Measurements from ENCODE around the gene ZNF213.
A peak's percentile ranks its signal among the peaks of the same experiment; 100 is the strongest.
"Not testable (repeated sequence)": the region's sequence is repeated elsewhere in the genome, so short reads cannot be mapped to it uniquely, and the experiment has no call there.

Gene ZNF213

DNA sequence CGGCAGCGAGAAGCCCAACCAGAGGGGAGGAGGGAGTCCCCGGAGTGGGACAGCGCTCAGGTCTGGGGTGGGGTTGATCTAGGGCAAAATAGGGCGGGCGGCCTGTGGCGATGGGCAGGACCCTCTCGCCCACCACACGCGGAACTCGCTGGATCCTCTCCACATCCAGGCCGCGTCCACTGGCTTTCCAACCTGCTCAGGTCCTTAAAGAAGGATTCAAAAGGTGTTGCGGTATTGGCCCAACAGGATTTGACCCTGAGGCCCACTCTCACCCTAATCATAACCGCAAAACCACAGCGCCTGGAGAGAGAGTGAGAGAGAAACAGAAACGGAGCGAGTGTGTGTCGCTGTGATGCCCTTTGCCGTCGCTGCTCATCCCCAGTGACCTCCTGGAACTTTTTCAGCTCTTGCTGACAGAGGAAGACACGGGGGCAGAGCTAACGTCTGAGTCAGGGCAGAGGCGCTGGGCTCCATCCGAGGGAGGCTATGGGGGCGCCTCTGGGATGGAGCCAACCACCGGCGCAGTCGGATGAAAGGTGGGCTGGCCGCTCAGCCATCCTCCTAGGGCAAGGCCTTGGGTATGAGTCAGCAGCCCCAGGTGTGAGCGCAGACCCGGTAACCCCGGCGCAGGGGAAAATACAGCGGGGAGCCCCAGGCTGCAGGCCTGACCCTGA, 36.5 kb downstream of the ZNF213 start:
- no peak for DNase-seq

- DNase-seq = no peak
Measured at GRCh38 chr16:3171855-3172593, 37.2 kb downstream of the ZNF213 start.

- peak; percentile 72 to 75 for DNase-seq
Measured at GRCh38 chr16:3173892-3174617, 39.2 kb downstream of the ZNF213 start.

DNA sequence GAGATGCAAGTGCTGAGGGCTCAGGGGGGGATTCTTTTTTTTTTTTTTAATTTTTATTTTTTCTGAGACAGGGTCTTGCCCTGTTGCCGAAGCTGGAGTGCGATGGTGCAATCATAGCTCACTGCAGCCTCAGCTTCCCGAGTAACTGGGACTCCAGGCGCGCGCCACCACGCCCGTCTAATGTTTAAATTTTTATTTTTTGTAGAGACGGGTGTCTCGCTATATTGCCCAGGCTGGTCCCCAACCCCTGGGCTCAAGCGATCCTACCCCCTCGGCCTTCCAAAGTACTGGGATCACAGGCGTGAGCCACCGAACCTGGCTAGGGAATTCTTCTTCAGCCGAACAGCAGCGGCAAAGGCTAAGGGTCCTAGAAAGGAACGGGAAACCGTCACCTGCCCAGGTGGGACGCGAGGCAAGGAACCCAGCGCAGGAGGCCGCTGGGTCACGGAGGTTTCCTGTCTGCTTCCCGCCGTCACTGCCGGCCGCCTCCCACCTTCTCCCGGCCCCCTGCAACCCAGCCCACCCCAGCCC, 39.9 kb downstream of the ZNF213 start:
- no peak for DNase-seq

DNA sequence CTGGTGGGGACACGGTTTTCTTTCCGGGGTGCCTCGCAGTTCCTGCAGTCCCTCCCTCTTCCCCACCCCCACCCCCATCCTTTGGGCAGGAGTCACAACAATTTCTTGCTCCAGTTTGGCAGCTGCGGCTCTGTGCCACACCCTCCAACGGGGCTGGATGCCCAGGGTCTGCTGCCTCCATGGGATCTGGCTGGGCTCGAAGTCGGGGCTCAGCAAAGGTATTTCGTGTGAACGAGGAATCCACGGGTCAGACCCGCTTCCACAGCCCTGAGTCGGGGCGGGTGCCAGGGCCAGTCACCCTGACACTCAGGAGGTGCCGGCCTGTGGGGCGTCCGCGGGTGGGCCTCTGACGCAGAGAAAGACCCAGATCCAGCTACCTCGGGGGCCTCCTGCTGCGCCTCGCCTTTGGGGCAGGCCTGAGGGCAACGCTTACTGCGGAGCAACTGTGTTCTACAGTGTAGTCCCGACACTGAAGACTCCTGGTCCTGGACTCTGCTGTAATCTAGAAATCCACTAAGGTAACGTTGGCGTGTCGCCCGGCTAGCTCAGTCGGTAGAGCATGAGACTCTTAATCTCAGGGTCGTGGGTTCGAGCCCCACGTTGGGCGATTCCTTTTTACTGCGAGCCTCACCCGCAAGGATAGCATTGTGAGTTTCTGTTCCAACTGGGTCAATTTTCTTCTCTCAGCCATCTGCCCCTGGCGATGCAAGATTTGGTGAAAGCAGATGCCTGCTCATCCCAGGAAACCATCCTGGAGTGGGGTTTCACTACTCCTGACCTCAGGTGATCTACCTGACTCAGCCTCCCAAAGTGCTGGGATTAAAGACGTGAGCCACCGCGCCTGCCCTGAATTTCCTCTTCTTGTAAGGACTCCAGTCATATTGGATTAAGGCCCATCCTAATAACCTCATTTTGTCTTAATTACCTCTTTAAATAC, 40.6 kb downstream of the ZNF213 start:
- peak; percentile 33 to 57 for DNase-seq

- no peak for DNase-seq
Measured at GRCh38 chr16:3179651-3180050, 44.8 kb downstream of the ZNF213 start.

GRCh38 chr16:3180445-3180878, 45.6 kb downstream of the ZNF213 start:
- no peak for DNase-seq

DNA sequence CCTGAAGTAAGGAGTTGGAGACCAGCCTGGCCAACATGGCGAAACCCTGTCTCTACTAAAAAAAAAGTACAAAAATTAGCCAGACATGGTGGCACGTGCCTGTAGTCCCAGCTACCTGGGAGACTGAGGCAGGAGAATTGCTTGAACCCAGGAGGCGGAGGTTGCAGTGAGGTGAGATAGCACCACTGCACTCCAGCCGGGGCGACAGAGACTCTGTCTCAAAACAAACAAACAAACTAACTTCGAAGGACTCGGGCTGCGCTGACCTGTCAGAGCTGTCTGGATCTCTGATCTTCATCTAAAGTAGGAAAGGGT, 47.4 kb downstream of the ZNF213 start:
- not testable (repeated sequence) for DNase-seq

DNA sequence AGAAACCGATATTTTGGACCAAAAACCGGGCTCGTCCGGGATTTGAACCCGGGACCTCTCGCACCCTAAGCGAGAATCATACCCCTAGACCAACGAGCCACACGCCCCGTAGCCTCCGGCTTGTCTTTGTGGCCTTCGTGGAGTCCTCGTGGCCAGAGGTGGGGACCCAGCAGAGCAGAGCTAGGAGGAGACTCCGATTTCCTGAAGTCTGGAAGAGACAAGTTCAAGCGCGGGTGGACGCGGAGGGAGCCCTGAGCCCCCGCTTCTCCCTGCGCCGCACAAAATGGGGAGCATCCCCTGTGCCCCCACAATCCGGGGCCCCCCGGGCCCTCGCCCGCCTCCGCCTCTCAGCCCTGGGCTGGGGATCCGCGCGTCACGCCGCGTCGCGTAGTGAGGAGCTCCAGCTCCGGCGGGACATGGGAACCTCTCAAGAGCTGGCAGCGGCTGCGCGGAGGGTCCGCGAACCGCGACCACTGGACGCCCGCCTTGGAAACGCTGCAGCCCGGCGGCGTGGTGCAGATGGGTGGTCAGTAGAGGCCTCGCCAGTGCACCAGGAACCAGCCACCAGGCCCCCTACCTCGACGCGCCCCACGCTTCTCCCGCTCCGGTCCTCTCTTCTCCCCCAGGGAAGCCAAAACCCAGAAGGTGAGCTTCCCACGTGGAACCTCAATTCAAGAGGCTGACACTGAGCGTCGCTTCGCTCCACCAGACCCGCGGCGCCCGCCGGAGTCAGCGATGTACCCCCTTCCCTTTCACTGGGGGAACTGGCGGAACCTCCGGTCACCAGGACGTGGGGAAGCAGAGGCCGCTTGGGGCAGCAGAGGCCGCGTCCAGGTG, 48.0 kb downstream of the ZNF213 start:
- peak in 1 of 2 experiments; percentile 49 for DNase-seq

DNA sequence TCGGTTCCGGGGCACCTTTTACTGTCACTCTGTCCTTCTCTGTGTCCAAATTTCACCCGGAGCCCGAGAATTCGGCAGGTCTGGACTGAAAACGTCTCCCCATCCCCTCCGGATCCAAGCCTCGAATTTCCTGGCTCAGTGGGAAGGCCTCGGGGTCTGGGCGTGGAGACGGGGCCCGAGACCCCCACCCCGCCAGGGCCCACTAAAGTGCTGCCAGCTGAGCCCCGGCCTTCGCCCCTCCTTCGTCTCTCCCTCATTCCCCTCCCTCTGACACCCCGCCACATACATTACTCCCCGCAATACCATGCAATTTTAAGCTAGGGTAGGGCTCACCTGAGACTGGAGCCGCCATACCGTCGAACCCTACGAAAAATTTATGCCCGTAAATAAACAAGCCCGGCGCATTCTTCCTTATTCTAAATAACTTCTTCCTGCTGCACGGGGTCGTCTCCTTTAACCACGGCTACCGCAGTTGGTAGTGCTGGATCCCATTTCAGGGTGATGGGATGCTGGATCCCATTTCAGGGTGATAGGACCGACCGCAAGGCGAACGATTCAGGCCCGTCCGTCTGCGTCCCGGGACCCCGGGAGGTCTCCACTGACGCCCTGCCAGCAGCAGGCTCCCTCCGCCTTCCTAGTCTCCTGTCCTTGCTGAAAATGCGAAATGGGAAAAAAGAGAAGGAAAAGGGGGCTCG, 48.8 kb downstream of the ZNF213 start:
- DNase-seq = no peak

GRCh38 chr16:3186946-3187690, 52.3 kb downstream of the ZNF213 start:
- DNase-seq = no peak

DNA sequence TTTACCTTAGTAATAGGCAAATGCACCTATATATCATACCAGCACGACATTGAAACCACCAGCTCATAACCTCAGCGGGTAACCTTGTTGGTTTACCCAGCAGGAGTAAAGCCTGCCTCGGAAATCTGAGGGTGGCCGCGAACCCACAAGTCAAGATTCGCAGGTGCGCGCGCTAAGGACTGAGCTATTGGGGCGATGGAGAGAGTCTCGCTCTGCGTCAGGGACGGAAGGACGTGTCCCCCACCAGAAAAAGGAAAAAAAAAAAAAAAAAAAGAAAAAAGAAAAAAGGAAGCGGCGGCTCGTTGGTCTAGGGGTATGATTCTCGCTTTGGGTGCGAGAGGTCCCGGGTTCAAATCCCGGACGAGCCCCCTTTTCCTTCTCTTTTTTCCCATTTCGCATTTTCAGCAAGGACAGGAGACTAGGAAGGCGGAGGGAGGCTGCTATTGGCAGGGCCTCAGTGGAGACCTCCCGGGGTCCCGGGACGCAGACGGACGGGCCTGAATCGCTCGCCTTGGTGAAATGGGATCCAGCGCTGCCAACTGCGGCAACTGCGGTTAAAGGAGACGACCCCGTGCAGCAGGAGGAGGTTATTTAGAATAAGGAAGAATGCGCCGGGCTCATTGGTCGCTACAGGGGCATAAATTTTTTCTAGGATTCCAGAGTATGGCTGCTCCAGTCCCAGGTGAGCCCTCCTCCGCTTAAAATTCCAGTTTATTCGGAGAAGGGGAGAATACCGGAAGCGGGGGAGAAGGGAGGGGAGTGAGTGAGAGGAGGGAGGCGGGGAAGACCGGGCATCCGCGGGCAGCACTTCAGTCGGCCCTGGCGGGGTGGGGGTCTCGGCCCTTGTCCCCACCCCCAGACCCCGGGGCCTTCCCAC, 53.2 kb downstream of the ZNF213 start, which contains the start of gene OR1F1:
Gene OR1F1, plus strand, starts transcription at position 407 of the 877 bp plus-strand sequence.
- peak; percentile 34 to 39 for DNase-seq

DNA sequence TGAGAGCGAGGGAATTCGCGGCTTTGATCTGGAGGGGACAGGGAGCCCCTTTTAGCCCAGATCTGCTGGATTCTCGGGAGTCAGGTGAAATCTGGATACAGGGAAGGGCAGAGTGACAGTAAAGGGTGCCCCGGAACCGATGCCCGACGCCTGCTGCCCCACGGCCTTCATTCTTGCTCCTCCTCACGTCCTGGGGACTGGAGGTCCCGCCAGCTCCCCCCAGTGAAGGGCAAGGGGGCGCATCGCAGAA, 53.8 kb downstream of the ZNF213 start:
- DNase-seq = no peak

GRCh38 chr16:3188925-3189825, 54.3 kb downstream of the ZNF213 start:
- DNase-seq = peak in 1 of 2 experiments; percentile 53

GRCh38 chr16:3189869-3190268, 55.0 kb downstream of the ZNF213 start:
- no peak for DNase-seq

- no peak for DNase-seq
Measured at GRCh38 chr16:3190949-3191353, 56.1 kb downstream of the ZNF213 start.

All from NCI-H1930 (cell line).